ENCODE data around the gene ENO1.
"Not testable (repeated sequence)": the region's sequence is repeated elsewhere in the genome, so short reads cannot be mapped to it uniquely, and the experiment has no call there.

ENO1 gene

GRCh38 chr1:8905582-8906191 is 27.2 kb upstream of the ENO1 start:
- DNase-seq: no peak
- no peak for TF ChIP-seq POLR2A (IDR thresholded peaks at IDR 0.05; ENCODE audit: low read length)
- TF ChIP-seq GATA1 (IDR thresholded peaks at IDR 0.05; ENCODE audit: low read depth, low read length): no peak

GRCh38 chr1:8903908-8904650 is 25.6 kb upstream of the ENO1 start:
- TF ChIP-seq GATA1 (IDR thresholded peaks at IDR 0.05; ENCODE audit: low read depth, low read length) (no peak), POLR2A (IDR thresholded peaks at IDR 0.05; ENCODE audit: low read length) (no peak)
- DNase-seq: no peak

- DNase-seq: no peak
- no peak for TF ChIP-seq POLR2A (IDR thresholded peaks at IDR 0.05; ENCODE audit: low read length)
- TF ChIP-seq GATA1 (IDR thresholded peaks at IDR 0.05; ENCODE audit: low read depth, low read length): no peak
Measured at GRCh38 chr1:8903410-8903809, 24.9 kb upstream of the ENO1 start.

- no peak for DNase-seq
- TF ChIP-seq GATA1 (IDR thresholded peaks at IDR 0.05; ENCODE audit: low read depth, low read length) (no peak), POLR2A (IDR thresholded peaks at IDR 0.05; ENCODE audit: low read length) (no peak)
Measured at GRCh38 chr1:8902765-8903164, 24.3 kb upstream of the ENO1 start.

GRCh38 chr1:8900684-8901083 is 22.2 kb upstream of the ENO1 start:
- DNase-seq: not testable (repeated sequence)

- no peak for DNase-seq
- TF ChIP-seq GATA1 (IDR thresholded peaks at IDR 0.05; ENCODE audit: low read depth, low read length) (no peak), POLR2A (IDR thresholded peaks at IDR 0.05; ENCODE audit: low read length) (no peak)
Measured at GRCh38 chr1:8899046-8899445, 20.6 kb upstream of the ENO1 start.

- DNase-seq: not testable (repeated sequence)
Measured at GRCh38 chr1:8898418-8898817, 19.9 kb upstream of the ENO1 start.

GRCh38 chr1:8897505-8897904 is 19.0 kb upstream of the ENO1 start:
- DNase-seq: not testable (repeated sequence)

GRCh38 chr1:8896775-8897174 is 18.3 kb upstream of the ENO1 start:
- DNase-seq: not testable (repeated sequence)

- no peak for DNase-seq
- TF ChIP-seq POLR2A (IDR thresholded peaks at IDR 0.05; ENCODE audit: low read length) (no peak), GATA1 (IDR thresholded peaks at IDR 0.05; ENCODE audit: low read depth, low read length) (no peak)
Measured at GRCh38 chr1:8892026-8892425, 13.5 kb upstream of the ENO1 start.

GRCh38 chr1:8891401-8891800 is 12.9 kb upstream of the ENO1 start:
- TF ChIP-seq GATA1 (IDR thresholded peaks at IDR 0.05; ENCODE audit: low read depth, low read length) (no peak), POLR2A (IDR thresholded peaks at IDR 0.05; ENCODE audit: low read length) (no peak)
- no peak for DNase-seq

GRCh38 chr1:8889925-8890785 is 11.7 kb upstream of the ENO1 start:
- TF ChIP-seq GATA1 (IDR thresholded peaks at IDR 0.05; ENCODE audit: low read depth, low read length): no peak
- TF ChIP-seq POLR2A (IDR thresholded peaks at IDR 0.05; ENCODE audit: low read length): no peak
- DNase-seq: no peak

- TF ChIP-seq POLR2A (IDR thresholded peaks at IDR 0.05; ENCODE audit: low read length): no peak
- TF ChIP-seq GATA1 (IDR thresholded peaks at IDR 0.05; ENCODE audit: low read depth, low read length): no peak
- no peak for DNase-seq
Measured at GRCh38 chr1:8889103-8889846, 10.8 kb upstream of the ENO1 start.

GRCh38 chr1:8886589-8886988 is 8.1 kb upstream of the ENO1 start:
- DNase-seq: no peak
- TF ChIP-seq POLR2A (IDR thresholded peaks at IDR 0.05; ENCODE audit: low read length): no peak
- no peak for TF ChIP-seq GATA1 (IDR thresholded peaks at IDR 0.05; ENCODE audit: low read depth, low read length)

- not testable (repeated sequence) for DNase-seq
Measured at GRCh38 chr1:8886031-8886524, 7.6 kb upstream of the ENO1 start.

GRCh38 chr1:8884105-8884504 is 5.6 kb upstream of the ENO1 start:
- DNase-seq: not testable (repeated sequence)
